ENCODE measurements around the gene PLXNA2. TPM values are rescaled to one million over a fixed set of nuclear protein-coding genes. Genes with fewer than 3 reads are reported as not detected.

Gene PLXNA2
- total and polyA plus RNA-seq, 2 of the 13 experiments (the other 11 are each of a cell fraction or from before 2014, with no cell fraction given) = 1.1 to 2.1 TPM

- intact Hi-C loops (cut with micrococcal nuclease; ENCODE audit: unreplicated experiment) (no loop called here), in situ Hi-C loops (cut with HindIII; ENCODE audit: extremely low pct_ligation_motif_present, low pct_unique_long_range_greater_than_20kb) (no loop called here)
- H3K4me1 ChIP-seq (ENCODE audit: insufficient read depth, low read length) = peaks cover 36% of the 10 kb centered on the region
- no peak overlapping the region for H3K4me3 ChIP-seq (replicated peaks in 1 of 3; ENCODE audit: insufficient read depth in 1 of 3, low read depth in 2 of 3, low read length in 3 of 3)
- no peaks in the 10 kb centered on the region for H3K27me3 ChIP-seq (ENCODE audit: control insufficient read depth in 1 of 2, insufficient read depth in 2 of 2, low read length in 2 of 2)
- CTCF ChIA-PET (ENCODE audit: low intra/inter-chr PET ratio, low total read pairs) = no interaction called here
- H2AFZ ChIP-seq (ENCODE audit: low read length) = no peak overlapping the region
- no peaks in the 10 kb centered on the region for H3K36me3 ChIP-seq (replicated peaks in 1 of 2; ENCODE audit: control insufficient read depth in 1 of 2, insufficient read depth in 2 of 2, low read length in 2 of 2)
- WGBS (ENCODE audit: low lambda C conversion rate) = 91% methylated on average over 5 of the region's 5 CpGs
- DNase-seq (ENCODE audit: low spot score) (no peak), FAIRE-seq (no peak), ATAC-seq (no peak)
- H3K79me2 ChIP-seq (ENCODE audit: insufficient read depth, low read length) = no peaks in the 10 kb centered on the region
- no peak overlapping the region for H3K27ac ChIP-seq (ENCODE audit: extremely low read length, insufficient read depth, low read length)
- H3K4me2 ChIP-seq (ENCODE audit: low read depth, low read length) = no peak overlapping the region
- H3K9ac ChIP-seq (ENCODE audit: insufficient read depth, low read depth, low read length) = no peak overlapping the region
- no TSS peak for BruUV-seq (replicated peaks)
- no peaks in the 10 kb centered on the region for H4K20me1 ChIP-seq (ENCODE audit: insufficient read depth, low read length)
- TF ChIP-seq ZNF616 (CRISPR knock-in tag; IDR thresholded peaks at IDR 0.05; ENCODE audit: low read depth) (no peak), ZNF510 (CRISPR knock-in tag; IDR thresholded peaks at IDR 0.05; ENCODE audit: low read depth) (no peak), NCOR1 (IDR thresholded peaks at IDR 0.05; ENCODE audit: borderline replicate concordance, low read length) (no peak), ZNF124 (CRISPR knock-in tag; IDR thresholded peaks at IDR 0.05) (no peak), BATF2 (CRISPR knock-in tag; IDR thresholded peaks at IDR 0.05) (no peak)
- no peaks in the 10 kb centered on the region for H3K9me3 ChIP-seq (ENCODE audit: low read length)
- POLR2A ChIA-PET = no interaction called here
Measured at GRCh38 chr1:208100906-208101305, 143.3 kb downstream of the PLXNA2 start.

GRCh38 chr1:208100106-208100505 is 144.1 kb downstream of the PLXNA2 start:
- Histone ChIP-seq H3K79me2 (ENCODE audit: insufficient read depth, low read length) (no peaks in the 10 kb centered on the region), H3K27me3 (ENCODE audit: control insufficient read depth in 1 of 2, insufficient read depth in 2 of 2, low read length in 2 of 2) (no peaks in the 10 kb centered on the region), H3K27ac (ENCODE audit: extremely low read length, insufficient read depth, low read length) (no peak overlapping the region), H3K9me3 (ENCODE audit: low read length) (no peaks in the 10 kb centered on the region), H2AFZ (ENCODE audit: low read length) (no peak overlapping the region), H3K4me3 (replicated peaks in 1 of 3; ENCODE audit: insufficient read depth in 1 of 3, low read depth in 2 of 3, low read length in 3 of 3) (no peak overlapping the region), H4K20me1 (ENCODE audit: insufficient read depth, low read length) (no peaks in the 10 kb centered on the region), H3K4me1 (ENCODE audit: insufficient read depth, low read length) (peaks cover 28% of the 10 kb centered on the region), H3K36me3 (replicated peaks in 1 of 2; ENCODE audit: control insufficient read depth in 1 of 2, insufficient read depth in 2 of 2, low read length in 2 of 2) (no peaks in the 10 kb centered on the region), H3K4me2 (ENCODE audit: low read depth, low read length) (no peak overlapping the region), H3K9ac (ENCODE audit: insufficient read depth, low read depth, low read length) (no peak overlapping the region)
- ChIA-PET POLR2A (no interaction called here), CTCF (ENCODE audit: low intra/inter-chr PET ratio, low total read pairs) (no interaction called here)
- no TSS peak for BruUV-seq (replicated peaks)
- DNase-seq (ENCODE audit: low spot score) (no peak), FAIRE-seq (no peak), ATAC-seq (no peak)
- in situ Hi-C loops (cut with HindIII; ENCODE audit: extremely low pct_ligation_motif_present, low pct_unique_long_range_greater_than_20kb) = no loop called here
- intact Hi-C loops (cut with micrococcal nuclease; ENCODE audit: unreplicated experiment) = no loop called here
- TF ChIP-seq ZEB1 (IDR thresholded peaks at IDR 0.05; ENCODE audit: insufficient replicate concordance, low read depth) (no peak), BCLAF1 (IDR thresholded peaks at IDR 0.05) (no peak), ZNF292 (CRISPR knock-in tag; IDR thresholded peaks at IDR 0.05; ENCODE audit: borderline replicate concordance, low read depth) (no peak), CSRNP2 (CRISPR knock-in tag; conservative IDR thresholded peaks at IDR 0.05; ENCODE audit: low read depth) (no peak)
- WGBS (ENCODE audit: low lambda C conversion rate) = 64% methylated on average over 4 of the region's 4 CpGs

All from HepG2 (cell line).